ENCODE results near the gene TARBP2.

The TARBP2 gene

GRCh38 chr12:53552361-53553327, 51.6 kb downstream of the TARBP2 start:
- ChIA-PET POLR2A (no interaction called here), CTCF (interaction anchor here (0.8 to 2.1 kb wide), 3 partner anchors 8 to 150 kb away, joined by 3 to 6 read pairs (median 3); partner anchors contain the start of gene ATP5MC2)
- Histone ChIP-seq H3K4me1 (ENCODE audit: control insufficient read depth, insufficient read depth, low read length) (peaks cover 8% of the 10 kb centered on the region), H3K9me3 (ENCODE audit: control insufficient read depth, insufficient read depth, low read depth, low read length) (no peaks in the 10 kb centered on the region), H3K36me3 (ENCODE audit: control insufficient read depth in 2 of 2, insufficient read depth in 1 of 2, low read length in 2 of 2) (peaks cover 7 to 16% of the 10 kb centered on the region in 2 experiments; a peak in 2 of 3 replicates), H3K27ac (ENCODE audit: extremely low read depth, low read depth, low read length) (0 out of 2 replicates have a peak overlapping the region, but pooled peaks have one; percentile 24), H3K4me3 (ENCODE audit: low read depth, low read length) (no peak overlapping the region)
- no peak for TF ChIP-seq ZNF18 (tag by site-specific recombination; IDR thresholded peaks at IDR 0.05)
- 0 out of 2 replicates have a peak, but pooled peaks have one; percentile 15 for TF ChIP-seq OSR2 (tag by site-specific recombination; IDR thresholded peaks at IDR 0.05)
- TF ChIP-seq ZBTB8A (tag by site-specific recombination; IDR thresholded peaks at IDR 0.05) = peak; percentile 60
- peak; percentile 63; the same call in 1 of the 2 replicates for TF ChIP-seq ZSCAN30 (tag by site-specific recombination; IDR thresholded peaks at IDR 0.05)
- peak; percentile 12; the same call in 1 of the 2 replicates for TF ChIP-seq ZNF121 (tag by site-specific recombination; IDR thresholded peaks at IDR 0.05)
- TF ChIP-seq FEZF1 (tag by site-specific recombination; IDR thresholded peaks at IDR 0.05) = peak; percentile 82
- TF ChIP-seq, protein P1, sequence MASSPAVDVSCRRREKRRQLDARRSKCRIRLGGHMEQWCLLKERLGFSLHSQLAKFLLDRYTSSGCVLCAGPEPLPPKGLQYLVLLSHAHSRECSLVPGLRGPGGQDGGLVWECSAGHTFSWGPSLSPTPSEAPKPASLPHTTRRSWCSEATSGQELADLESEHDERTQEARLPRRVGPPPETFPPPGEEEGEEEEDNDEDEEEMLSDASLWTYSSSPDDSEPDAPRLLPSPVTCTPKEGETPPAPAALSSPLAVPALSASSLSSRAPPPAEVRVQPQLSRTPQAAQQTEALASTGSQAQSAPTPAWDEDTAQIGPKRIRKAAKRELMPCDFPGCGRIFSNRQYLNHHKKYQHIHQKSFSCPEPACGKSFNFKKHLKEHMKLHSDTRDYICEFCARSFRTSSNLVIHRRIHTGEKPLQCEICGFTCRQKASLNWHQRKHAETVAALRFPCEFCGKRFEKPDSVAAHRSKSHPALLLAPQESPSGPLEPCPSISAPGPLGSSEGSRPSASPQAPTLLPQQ (tag by site-specific recombination; IDR thresholded peaks at IDR 0.05) = no peak
- TF ChIP-seq ZNF146 (tag by site-specific recombination; IDR thresholded peaks at IDR 0.05) = no peak
- TF ChIP-seq HOXD13 (CRISPR knock-in tag; IDR thresholded peaks at IDR 0.05; ENCODE audit: borderline replicate concordance) = no peak
- TF ChIP-seq ZNF10 (tag by site-specific recombination; IDR thresholded peaks at IDR 0.05) = no peak
- TF ChIP-seq ZFP37 (tag by site-specific recombination; IDR thresholded peaks at IDR 0.05) = no peak
- TF ChIP-seq ZNF449 (tag by site-specific recombination; IDR thresholded peaks at IDR 0.05) = peak; percentile 81
- TF ChIP-seq ZNF561 (tag by site-specific recombination; IDR thresholded peaks at IDR 0.05; ENCODE audit: borderline replicate concordance) = 0 out of 2 replicates have a peak, but pooled peaks have one; percentile 43
- TF ChIP-seq SCRT2 (tag by site-specific recombination; IDR thresholded peaks at IDR 0.05) = no peak
- TF ChIP-seq PRDM6 (tag by site-specific recombination; IDR thresholded peaks at IDR 0.05) = peak; percentile 38; the same call in 1 of the 2 replicates
- TF ChIP-seq ZBTB20 (tag by site-specific recombination; IDR thresholded peaks at IDR 0.05) = no peak
- no peak for TF ChIP-seq ZNF292 (tag by site-specific recombination; IDR thresholded peaks at IDR 0.05; ENCODE audit: borderline replicate concordance, low read depth)
- TF ChIP-seq, protein P2, sequence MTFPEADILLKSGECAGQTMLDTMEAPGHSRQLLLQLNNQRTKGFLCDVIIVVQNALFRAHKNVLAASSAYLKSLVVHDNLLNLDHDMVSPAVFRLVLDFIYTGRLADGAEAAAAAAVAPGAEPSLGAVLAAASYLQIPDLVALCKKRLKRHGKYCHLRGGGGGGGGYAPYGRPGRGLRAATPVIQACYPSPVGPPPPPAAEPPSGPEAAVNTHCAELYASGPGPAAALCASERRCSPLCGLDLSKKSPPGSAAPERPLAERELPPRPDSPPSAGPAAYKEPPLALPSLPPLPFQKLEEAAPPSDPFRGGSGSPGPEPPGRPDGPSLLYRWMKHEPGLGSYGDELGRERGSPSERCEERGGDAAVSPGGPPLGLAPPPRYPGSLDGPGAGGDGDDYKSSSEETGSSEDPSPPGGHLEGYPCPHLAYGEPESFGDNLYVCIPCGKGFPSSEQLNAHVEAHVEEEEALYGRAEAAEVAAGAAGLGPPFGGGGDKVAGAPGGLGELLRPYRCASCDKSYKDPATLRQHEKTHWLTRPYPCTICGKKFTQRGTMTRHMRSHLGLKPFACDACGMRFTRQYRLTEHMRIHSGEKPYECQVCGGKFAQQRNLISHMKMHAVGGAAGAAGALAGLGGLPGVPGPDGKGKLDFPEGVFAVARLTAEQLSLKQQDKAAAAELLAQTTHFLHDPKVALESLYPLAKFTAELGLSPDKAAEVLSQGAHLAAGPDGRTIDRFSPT (tag by site-specific recombination; IDR thresholded peaks at IDR 0.05) = peak; percentile 41; the same call in 1 of the 2 replicates
- TF ChIP-seq ZNF157 (tag by site-specific recombination; IDR thresholded peaks at IDR 0.05) = no peak
- TF ChIP-seq ZNF639 (tag by site-specific recombination; IDR thresholded peaks at IDR 0.05) = no peak
- TF ChIP-seq ZBTB48 (tag by site-specific recombination; IDR thresholded peaks at IDR 0.05) = no peak
- no peak for TF ChIP-seq ZNF324 (tag by site-specific recombination; IDR thresholded peaks at IDR 0.05)
- TF ChIP-seq WT1 (tag by site-specific recombination; IDR thresholded peaks at IDR 0.05) = 0 out of 2 replicates have a peak, but pooled peaks have one; percentile 17
- no peak for TF ChIP-seq ZNF670 (tag by site-specific recombination; IDR thresholded peaks at IDR 0.05; ENCODE audit: low read depth)
- TF ChIP-seq KLF10 (tag by site-specific recombination; IDR thresholded peaks at IDR 0.05) = no peak
- no peak for TF ChIP-seq ZNF48 (tag by site-specific recombination; IDR thresholded peaks at IDR 0.05)
- TF ChIP-seq ZNF654 (tag by site-specific recombination; IDR thresholded peaks at IDR 0.05; ENCODE audit: low read depth) = no peak

Data from HEK293 (cell line).